ENCODE results near the gene ATP13A1.

DNA sequence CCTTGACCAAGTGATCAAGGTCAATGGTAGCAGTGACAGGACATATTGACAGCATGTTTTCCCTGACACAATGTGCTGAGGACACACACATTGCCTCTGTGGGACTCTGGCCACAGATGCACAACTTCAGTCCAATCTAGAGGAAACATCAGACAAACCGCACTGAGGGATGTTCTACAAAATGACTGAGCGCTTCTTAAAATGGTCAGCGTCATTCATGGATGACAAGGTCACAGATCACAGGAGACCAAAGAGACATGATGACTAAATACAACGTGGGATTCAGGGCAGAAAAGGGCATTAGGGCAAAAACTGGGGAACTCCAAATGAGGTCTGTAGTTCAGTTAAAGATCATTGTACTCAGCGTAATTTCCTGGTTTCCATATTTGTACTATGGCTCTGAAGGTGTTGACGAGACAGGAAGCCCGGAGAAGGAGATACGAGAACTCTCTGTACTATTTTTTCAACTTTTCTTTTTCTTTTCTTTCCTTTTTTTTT is 65.6 kb downstream of the ATP13A1 start:
- TF ChIP-seq CTCF (IDR thresholded peaks at IDR 0.05; ENCODE audit: extremely low read depth in 1 of 2, insufficient read depth in 1 of 2, low read depth in 1 of 2, low read length in 2 of 2) (no peak), MAX (IDR thresholded peaks at IDR 0.05; ENCODE audit: insufficient read depth, insufficient read length) (no peak), JUN (IDR thresholded peaks at IDR 0.05; ENCODE audit: borderline replicate concordance, insufficient read depth, insufficient read length, low read depth) (no peak)
